ENCODE data around the gene PRAF2. TPM values are rescaled to one million over a fixed set of nuclear protein-coding genes. Genes with fewer than 3 reads are reported as not detected.

Gene PRAF2
- total and polyA plus RNA-seq, 2 of the 13 experiments (the other 11 are each of a cell fraction or from before 2014, with no cell fraction given): 0.33 to 2.6 TPM

GRCh38 chrX:49063715-49064114, 10.1 kb downstream of the PRAF2 start (continued):
- TF ChIP-seq ZNF496 (CRISPR knock-in tag; IDR thresholded peaks at IDR 0.05; ENCODE audit: insufficient replicate concordance): no peak

GRCh38 chrX:49061916-49062315, 11.9 kb downstream of the PRAF2 start:
- BruUV-seq (replicated peaks): no TSS peak
- FAIRE-seq: no peak
- no peaks in the 10 kb centered on the region for H3K27me3 ChIP-seq (ENCODE audit: control insufficient read depth in 1 of 2, insufficient read depth in 2 of 2, low read length in 2 of 2)
- no peak overlapping the region for H3K27ac ChIP-seq (ENCODE audit: extremely low read length, insufficient read depth, low read length)
- H4K20me1 ChIP-seq (ENCODE audit: insufficient read depth, low read length): no peaks in the 10 kb centered on the region
- no peak for DNase-seq (ENCODE audit: low spot score)
- H3K4me2 ChIP-seq (ENCODE audit: low read depth, low read length): no peak overlapping the region
- no peak overlapping the region for H2AFZ ChIP-seq (ENCODE audit: low read length)
- ChIA-PET CTCF (ENCODE audit: low intra/inter-chr PET ratio, low total read pairs) (no interaction called here), POLR2A (no interaction called here)
- H3K9me3 ChIP-seq (ENCODE audit: low read length): no peaks in the 10 kb centered on the region
- no peak overlapping the region for H3K4me3 ChIP-seq (replicated peaks in 1 of 3; ENCODE audit: insufficient read depth in 1 of 3, low read depth in 2 of 3, low read length in 3 of 3)
- no peaks in the 10 kb centered on the region; a peak in 3 of 5 replicates for H3K36me3 ChIP-seq (replicated peaks in 1 of 2; ENCODE audit: control insufficient read depth in 1 of 2, insufficient read depth in 2 of 2, low read length in 2 of 2)
- H3K9ac ChIP-seq (ENCODE audit: insufficient read depth, low read depth, low read length): no peak overlapping the region
- intact Hi-C loops (cut with micrococcal nuclease; ENCODE audit: unreplicated experiment): no loop called here
- H3K79me2 ChIP-seq (ENCODE audit: insufficient read depth, low read length): no peaks in the 10 kb centered on the region
- WGBS (ENCODE audit: low lambda C conversion rate): 100% methylated on average over 2 of the region's 10 CpGs
- H3K4me1 ChIP-seq (ENCODE audit: insufficient read depth, low read length): peaks cover 26% of the 10 kb centered on the region
- ATAC-seq: no peak
- in situ Hi-C loops (cut with HindIII; ENCODE audit: extremely low pct_ligation_motif_present, low pct_unique_long_range_greater_than_20kb): no loop called here
- TF ChIP-seq HNF1A (IDR thresholded peaks at IDR 0.05; ENCODE audit: low read depth) (no peak), HNF1A (CRISPR knock-in tag; IDR thresholded peaks at IDR 0.05; ENCODE audit: borderline replicate concordance) (no peak), MXD1 (CRISPR knock-in tag; IDR thresholded peaks at IDR 0.05) (no peak), CEBPB (IDR thresholded peaks at IDR 0.05; ENCODE audit: borderline replicate concordance, low read depth, low read length) (no peak), ZNF766 (CRISPR knock-in tag; IDR thresholded peaks at IDR 0.05; ENCODE audit: borderline replicate concordance) (no peak), ZNF552 (CRISPR knock-in tag; IDR thresholded peaks at IDR 0.05; ENCODE audit: borderline replicate concordance) (no peak), NONO (IDR thresholded peaks at IDR 0.05) (no peak), NONO (CRISPR knock-in tag; conservative IDR thresholded peaks at IDR 0.05) (no peak), RARG (CRISPR knock-in tag; IDR thresholded peaks at IDR 0.05; ENCODE audit: low read depth) (no peak), CCDC6 (CRISPR knock-in tag; IDR thresholded peaks at IDR 0.05) (no peak), RNF219 (CRISPR knock-in tag; IDR thresholded peaks at IDR 0.05) (no peak), ZFYVE20 (CRISPR knock-in tag; IDR thresholded peaks at IDR 0.05; ENCODE audit: borderline replicate concordance, low read depth) (no peak)
